Measurements from ENCODE around the gene TAS2R10. TPM values are rescaled to one million over a fixed set of nuclear protein-coding genes. Genes with fewer than 3 reads are reported as not detected.
"Not testable (repeated sequence)": the region's sequence is repeated elsewhere in the genome, so short reads cannot be mapped to it uniquely, and the experiment has no call there.

Gene TAS2R10
- polyA plus RNA-seq, 1 donor from 2014 or later: 8.3 TPM

DNA sequence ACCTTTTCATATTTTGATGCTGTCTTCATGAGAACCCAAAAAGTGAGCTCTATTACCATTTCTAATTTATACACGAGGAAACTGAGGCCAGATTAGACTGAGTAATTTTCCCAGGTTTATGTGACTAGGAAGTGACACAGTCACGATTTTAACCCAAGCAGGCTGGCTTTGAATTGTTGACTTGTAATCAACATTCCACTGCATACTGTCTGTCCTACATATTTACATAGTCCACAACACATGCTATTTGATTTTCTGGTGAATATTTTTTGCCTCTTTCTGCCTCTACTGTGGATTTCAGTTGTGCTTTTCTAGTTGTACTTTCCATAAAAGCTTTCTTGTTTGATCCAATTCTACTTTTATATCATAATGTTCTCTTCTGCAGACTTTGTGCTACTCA is 31.9 kb downstream of the TAS2R10 start:
- Histone ChIP-seq H3K79me2 (replicated peaks; ENCODE audit: insufficient read depth, low read length) (no peaks in the 10 kb centered on the region), H3K27me3 (ENCODE audit: insufficient read depth, low read depth, low read length) (no peaks in the 10 kb centered on the region), H3K36me3 (ENCODE audit: insufficient read depth, low read length) (no peaks in the 10 kb centered on the region), H3K4me3 (ENCODE audit: low read length) (no peak overlapping the region), H3F3A (ENCODE audit: insufficient read depth, low read length, poor library complexity, severe bottlenecking) (no peaks in the 10 kb centered on the region), H3K27ac (ENCODE audit: low read length) (no peak overlapping the region), H3K4me2 (ENCODE audit: low read length) (no peak overlapping the region), H3K9me2 (ENCODE audit: insufficient read depth, low read length) (no peaks in the 10 kb centered on the region), H3K9ac (ENCODE audit: low read length) (no peak overlapping the region), H3K9me3 (ENCODE audit: low read length) (no peaks in the 10 kb centered on the region), H4K20me1 (ENCODE audit: insufficient read depth) (no peaks in the 10 kb centered on the region), H2AFZ (ENCODE audit: low read depth, low read length) (no peak overlapping the region)
- no peak for TF ChIP-seq EZH2 (IDR thresholded peaks at IDR 0.05; ENCODE audit: borderline replicate concordance, insufficient read depth, low read length, poor library complexity, severe bottlenecking)

DNA sequence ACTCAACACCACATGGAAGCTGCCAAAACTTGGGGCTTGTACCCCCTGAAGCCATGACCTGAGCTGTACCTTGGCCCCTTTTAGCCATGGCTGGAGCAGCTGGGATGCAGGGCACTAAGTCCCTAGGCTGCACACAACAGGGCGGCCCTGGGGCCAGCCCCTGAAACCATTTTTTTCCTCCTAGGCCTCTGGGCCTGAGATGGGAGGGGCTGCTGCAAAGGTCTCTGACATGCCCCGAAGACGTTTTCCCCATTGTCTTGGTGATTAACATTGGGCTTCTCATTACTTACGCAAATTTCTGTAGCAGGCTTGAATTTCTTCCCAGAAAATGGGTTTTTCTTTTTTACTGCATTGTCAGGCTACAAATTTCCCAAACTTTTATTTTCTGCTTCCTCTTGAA is 34.4 kb downstream of the TAS2R10 start:
- not testable (repeated sequence) for H3K9ac ChIP-seq (ENCODE audit: low read length); H3K9me3 ChIP-seq (ENCODE audit: low read length); H3K36me3 ChIP-seq (ENCODE audit: insufficient read depth, low read length); H3K4me3 ChIP-seq (ENCODE audit: low read length); H2AFZ ChIP-seq (ENCODE audit: low read depth, low read length); H3K4me2 ChIP-seq (ENCODE audit: low read length); H3K9me2 ChIP-seq (ENCODE audit: insufficient read depth, low read length); H4K20me1 ChIP-seq (ENCODE audit: insufficient read depth); H3F3A ChIP-seq (ENCODE audit: insufficient read depth, low read length, poor library complexity, severe bottlenecking); H3K27ac ChIP-seq (ENCODE audit: low read length); H3K27me3 ChIP-seq (ENCODE audit: insufficient read depth, low read depth, low read length); H3K79me2 ChIP-seq (replicated peaks; ENCODE audit: insufficient read depth, low read length)

DNA sequence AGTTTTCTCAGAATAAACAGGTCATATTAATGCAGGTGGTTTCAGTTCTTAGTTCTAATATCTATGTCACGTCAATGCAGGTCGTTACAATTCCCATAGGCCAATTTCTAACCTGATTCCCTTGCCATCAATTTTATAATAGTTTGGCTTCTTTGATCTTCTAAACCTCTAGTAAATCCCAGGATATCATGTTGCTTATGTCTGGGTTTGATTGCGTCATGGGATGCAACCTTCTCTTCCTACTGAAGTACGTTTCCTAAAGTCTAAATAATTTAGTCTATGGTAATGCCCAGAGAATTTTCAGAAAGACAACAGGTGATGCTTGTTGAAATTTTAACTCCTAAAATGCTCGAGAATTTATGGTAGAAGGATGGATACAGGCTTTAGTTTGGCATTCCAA is 42.9 kb downstream of the TAS2R10 start:
- no peak overlapping the region for H3K4me3 ChIP-seq (ENCODE audit: low read length)
- H3F3A ChIP-seq (ENCODE audit: insufficient read depth, low read length, poor library complexity, severe bottlenecking): no peaks in the 10 kb centered on the region
- H3K36me3 ChIP-seq (ENCODE audit: insufficient read depth, low read length): no peaks in the 10 kb centered on the region
- H3K27ac ChIP-seq (ENCODE audit: low read length): no peak overlapping the region
- H3K9ac ChIP-seq (ENCODE audit: low read length): no peak overlapping the region
- H3K9me2 ChIP-seq (ENCODE audit: insufficient read depth, low read length): no peaks in the 10 kb centered on the region
- no peaks in the 10 kb centered on the region for H4K20me1 ChIP-seq (ENCODE audit: insufficient read depth)
- no peaks in the 10 kb centered on the region for H3K9me3 ChIP-seq (ENCODE audit: low read length)
- H3K79me2 ChIP-seq (replicated peaks; ENCODE audit: insufficient read depth, low read length): no peaks in the 10 kb centered on the region
- H3K4me2 ChIP-seq (ENCODE audit: low read length): no peak overlapping the region
- no peaks in the 10 kb centered on the region for H3K27me3 ChIP-seq (ENCODE audit: insufficient read depth, low read depth, low read length)
- H2AFZ ChIP-seq (ENCODE audit: low read depth, low read length): no peak overlapping the region
- TF ChIP-seq TAF1 (IDR thresholded peaks at IDR 0.05; ENCODE audit: low read depth) (no peak), MXI1 (conservative IDR thresholded peaks at IDR 0.05; ENCODE audit: poor library complexity, severe bottlenecking) (no peak), SMC3 (conservative IDR thresholded peaks at IDR 0.05; ENCODE audit: poor library complexity) (no peak), RAD21 (conservative IDR thresholded peaks at IDR 0.05) (no peak), EZH2 (IDR thresholded peaks at IDR 0.05; ENCODE audit: borderline replicate concordance, insufficient read depth, low read length, poor library complexity, severe bottlenecking) (no peak), EP300 (conservative IDR thresholded peaks at IDR 0.05; ENCODE audit: poor library complexity, severe bottlenecking) (no peak), POLR2AphosphoS5 (IDR thresholded peaks at IDR 0.05) (no peak)
- TF ChIP-seq, protein P1, sequence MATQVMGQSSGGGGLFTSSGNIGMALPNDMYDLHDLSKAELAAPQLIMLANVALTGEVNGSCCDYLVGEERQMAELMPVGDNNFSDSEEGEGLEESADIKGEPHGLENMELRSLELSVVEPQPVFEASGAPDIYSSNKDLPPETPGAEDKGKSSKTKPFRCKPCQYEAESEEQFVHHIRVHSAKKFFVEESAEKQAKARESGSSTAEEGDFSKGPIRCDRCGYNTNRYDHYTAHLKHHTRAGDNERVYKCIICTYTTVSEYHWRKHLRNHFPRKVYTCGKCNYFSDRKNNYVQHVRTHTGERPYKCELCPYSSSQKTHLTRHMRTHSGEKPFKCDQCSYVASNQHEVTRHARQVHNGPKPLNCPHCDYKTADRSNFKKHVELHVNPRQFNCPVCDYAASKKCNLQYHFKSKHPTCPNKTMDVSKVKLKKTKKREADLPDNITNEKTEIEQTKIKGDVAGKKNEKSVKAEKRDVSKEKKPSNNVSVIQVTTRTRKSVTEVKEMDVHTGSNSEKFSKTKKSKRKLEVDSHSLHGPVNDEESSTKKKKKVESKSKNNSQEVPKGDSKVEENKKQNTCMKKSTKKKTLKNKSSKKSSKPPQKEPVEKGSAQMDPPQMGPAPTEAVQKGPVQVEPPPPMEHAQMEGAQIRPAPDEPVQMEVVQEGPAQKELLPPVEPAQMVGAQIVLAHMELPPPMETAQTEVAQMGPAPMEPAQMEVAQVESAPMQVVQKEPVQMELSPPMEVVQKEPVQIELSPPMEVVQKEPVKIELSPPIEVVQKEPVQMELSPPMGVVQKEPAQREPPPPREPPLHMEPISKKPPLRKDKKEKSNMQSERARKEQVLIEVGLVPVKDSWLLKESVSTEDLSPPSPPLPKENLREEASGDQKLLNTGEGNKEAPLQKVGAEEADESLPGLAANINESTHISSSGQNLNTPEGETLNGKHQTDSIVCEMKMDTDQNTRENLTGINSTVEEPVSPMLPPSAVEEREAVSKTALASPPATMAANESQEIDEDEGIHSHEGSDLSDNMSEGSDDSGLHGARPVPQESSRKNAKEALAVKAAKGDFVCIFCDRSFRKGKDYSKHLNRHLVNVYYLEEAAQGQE (IDR thresholded peaks at IDR 0.05; ENCODE audit: borderline replicate concordance): no peak
- TF ChIP-seq, protein P2, sequence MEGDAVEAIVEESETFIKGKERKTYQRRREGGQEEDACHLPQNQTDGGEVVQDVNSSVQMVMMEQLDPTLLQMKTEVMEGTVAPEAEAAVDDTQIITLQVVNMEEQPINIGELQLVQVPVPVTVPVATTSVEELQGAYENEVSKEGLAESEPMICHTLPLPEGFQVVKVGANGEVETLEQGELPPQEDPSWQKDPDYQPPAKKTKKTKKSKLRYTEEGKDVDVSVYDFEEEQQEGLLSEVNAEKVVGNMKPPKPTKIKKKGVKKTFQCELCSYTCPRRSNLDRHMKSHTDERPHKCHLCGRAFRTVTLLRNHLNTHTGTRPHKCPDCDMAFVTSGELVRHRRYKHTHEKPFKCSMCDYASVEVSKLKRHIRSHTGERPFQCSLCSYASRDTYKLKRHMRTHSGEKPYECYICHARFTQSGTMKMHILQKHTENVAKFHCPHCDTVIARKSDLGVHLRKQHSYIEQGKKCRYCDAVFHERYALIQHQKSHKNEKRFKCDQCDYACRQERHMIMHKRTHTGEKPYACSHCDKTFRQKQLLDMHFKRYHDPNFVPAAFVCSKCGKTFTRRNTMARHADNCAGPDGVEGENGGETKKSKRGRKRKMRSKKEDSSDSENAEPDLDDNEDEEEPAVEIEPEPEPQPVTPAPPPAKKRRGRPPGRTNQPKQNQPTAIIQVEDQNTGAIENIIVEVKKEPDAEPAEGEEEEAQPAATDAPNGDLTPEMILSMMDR (IDR thresholded peaks at IDR 0.05; ENCODE audit: poor library complexity, severe bottlenecking): no peak

All from neural cell (in vitro differentiated cells).